Ishikawa (cell line): ENCODE data around the gene ROBO1.

Experiments used
- CEBPB ChIP-seq: IDR thresholded peaks from 2 replicates; pipeline ENCODE4 v1.6.1; 2012
- CREB1 ChIP-seq: IDR thresholded peaks from 2 replicates; pipeline ENCODE4 v1.6.1; 2012; ENCODE audit warnings: low read depth
- EGR1 ChIP-seq: IDR thresholded peaks from 2 replicates; pipeline ENCODE4 v1.6.1; 2012
- EP300 ChIP-seq: IDR thresholded peaks from 2 replicates; pipeline ENCODE4 v1.6.1; 2012; ENCODE audit warnings: borderline replicate concordance
- FOXM1 ChIP-seq: IDR thresholded peaks from 2 replicates; pipeline ENCODE4 v1.6.1; 2012; ENCODE audit warnings: low read depth, borderline replicate concordance
- NFIC ChIP-seq: IDR thresholded peaks from 2 replicates; pipeline ENCODE4 v1.6.1; 2012
- RAD21 ChIP-seq: IDR thresholded peaks from 2 replicates; pipeline ENCODE4 v1.6.1; 2012; ENCODE audit warnings: low read depth
- TAF1 ChIP-seq: IDR thresholded peaks from 2 replicates; pipeline ENCODE4 v1.6.1; 2012; ENCODE audit warnings: low read depth, mild to moderate bottlenecking
- TCF12 ChIP-seq: IDR thresholded peaks from 2 replicates; pipeline ENCODE4 v1.6.1; 2012; ENCODE audit warnings: low read depth
- TEAD4 ChIP-seq: IDR thresholded peaks from 2 replicates; pipeline ENCODE4 v1.6.1; 2012
- YY1 ChIP-seq: IDR thresholded peaks from 2 replicates; pipeline ENCODE4 v1.6.1; 2012; ENCODE audit warnings: low read depth
- ZBTB7A ChIP-seq: IDR thresholded peaks from 2 replicates; pipeline ENCODE4 v1.6.1; 2012; ENCODE audit warnings: low read depth
- TF ChIP-seq, protein P1 (sequence below): IDR thresholded peaks from 2 replicates; pipeline ENCODE4 v1.6.1; 2012
- TF ChIP-seq, protein P2 (sequence below): IDR thresholded peaks from 2 replicates; pipeline ENCODE4 v1.6.1; 2012; ENCODE audit warnings: low read depth, mild to moderate bottlenecking
- TF ChIP-seq, protein P3 (sequence below): IDR thresholded peaks from 2 replicates; pipeline ENCODE4 v1.6.1; 2012

ROBO1 gene

DNA sequence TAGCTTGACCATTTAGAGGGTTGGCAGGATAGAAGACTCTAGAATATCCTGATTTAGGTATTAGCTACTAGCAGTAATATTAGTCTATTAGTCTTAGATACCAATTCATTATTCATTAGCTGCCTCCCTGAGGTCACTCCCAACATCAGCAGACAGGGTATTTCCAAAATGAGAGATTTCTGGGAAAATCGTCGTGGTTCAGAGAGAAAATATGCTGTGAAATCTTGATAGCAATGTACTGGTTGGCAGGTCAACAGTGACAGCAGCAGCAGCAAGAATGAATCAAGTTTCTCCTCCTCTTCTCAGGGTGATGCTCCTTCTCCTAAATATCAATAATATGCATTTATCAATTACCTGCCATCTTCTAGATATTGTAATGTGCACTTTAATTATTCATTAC lies 41.3 kb upstream of the ROBO1 start:
- TF ChIP-seq ZBTB7A: no peak
- TF ChIP-seq, protein P1, sequence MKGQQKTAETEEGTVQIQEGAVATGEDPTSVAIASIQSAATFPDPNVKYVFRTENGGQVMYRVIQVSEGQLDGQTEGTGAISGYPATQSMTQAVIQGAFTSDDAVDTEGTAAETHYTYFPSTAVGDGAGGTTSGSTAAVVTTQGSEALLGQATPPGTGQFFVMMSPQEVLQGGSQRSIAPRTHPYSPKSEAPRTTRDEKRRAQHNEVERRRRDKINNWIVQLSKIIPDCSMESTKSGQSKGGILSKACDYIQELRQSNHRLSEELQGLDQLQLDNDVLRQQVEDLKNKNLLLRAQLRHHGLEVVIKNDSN: no peak
- no peak for TF ChIP-seq TCF12

DNA sequence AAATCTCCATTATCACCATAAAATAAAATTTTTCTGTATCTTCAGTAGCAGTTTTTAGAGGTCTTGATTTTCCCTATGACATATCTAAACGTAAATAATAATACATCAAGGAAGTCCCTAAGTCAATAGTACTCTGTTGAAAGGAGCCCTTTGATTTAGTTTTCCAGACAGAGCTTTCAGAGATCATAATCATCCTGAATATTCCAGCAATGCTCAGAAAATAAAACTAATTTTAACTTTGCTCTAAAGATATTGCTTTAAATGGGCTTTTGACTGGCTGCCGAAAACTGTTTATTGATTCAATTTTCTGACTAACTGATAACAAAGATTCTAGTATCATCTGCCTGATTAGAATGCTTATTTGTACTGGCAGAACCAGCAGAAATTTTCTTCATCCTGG lies 40.7 kb upstream of the ROBO1 start:
- TF ChIP-seq CREB1: no peak
- TF ChIP-seq, protein P2, sequence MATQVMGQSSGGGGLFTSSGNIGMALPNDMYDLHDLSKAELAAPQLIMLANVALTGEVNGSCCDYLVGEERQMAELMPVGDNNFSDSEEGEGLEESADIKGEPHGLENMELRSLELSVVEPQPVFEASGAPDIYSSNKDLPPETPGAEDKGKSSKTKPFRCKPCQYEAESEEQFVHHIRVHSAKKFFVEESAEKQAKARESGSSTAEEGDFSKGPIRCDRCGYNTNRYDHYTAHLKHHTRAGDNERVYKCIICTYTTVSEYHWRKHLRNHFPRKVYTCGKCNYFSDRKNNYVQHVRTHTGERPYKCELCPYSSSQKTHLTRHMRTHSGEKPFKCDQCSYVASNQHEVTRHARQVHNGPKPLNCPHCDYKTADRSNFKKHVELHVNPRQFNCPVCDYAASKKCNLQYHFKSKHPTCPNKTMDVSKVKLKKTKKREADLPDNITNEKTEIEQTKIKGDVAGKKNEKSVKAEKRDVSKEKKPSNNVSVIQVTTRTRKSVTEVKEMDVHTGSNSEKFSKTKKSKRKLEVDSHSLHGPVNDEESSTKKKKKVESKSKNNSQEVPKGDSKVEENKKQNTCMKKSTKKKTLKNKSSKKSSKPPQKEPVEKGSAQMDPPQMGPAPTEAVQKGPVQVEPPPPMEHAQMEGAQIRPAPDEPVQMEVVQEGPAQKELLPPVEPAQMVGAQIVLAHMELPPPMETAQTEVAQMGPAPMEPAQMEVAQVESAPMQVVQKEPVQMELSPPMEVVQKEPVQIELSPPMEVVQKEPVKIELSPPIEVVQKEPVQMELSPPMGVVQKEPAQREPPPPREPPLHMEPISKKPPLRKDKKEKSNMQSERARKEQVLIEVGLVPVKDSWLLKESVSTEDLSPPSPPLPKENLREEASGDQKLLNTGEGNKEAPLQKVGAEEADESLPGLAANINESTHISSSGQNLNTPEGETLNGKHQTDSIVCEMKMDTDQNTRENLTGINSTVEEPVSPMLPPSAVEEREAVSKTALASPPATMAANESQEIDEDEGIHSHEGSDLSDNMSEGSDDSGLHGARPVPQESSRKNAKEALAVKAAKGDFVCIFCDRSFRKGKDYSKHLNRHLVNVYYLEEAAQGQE: no peak
- no peak for TF ChIP-seq YY1
- no peak for TF ChIP-seq RAD21
- TF ChIP-seq, protein P3, sequence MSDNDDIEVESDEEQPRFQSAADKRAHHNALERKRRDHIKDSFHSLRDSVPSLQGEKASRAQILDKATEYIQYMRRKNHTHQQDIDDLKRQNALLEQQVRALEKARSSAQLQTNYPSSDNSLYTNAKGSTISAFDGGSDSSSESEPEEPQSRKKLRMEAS: no peak
- TF ChIP-seq NFIC: no peak
- TF ChIP-seq TAF1: no peak
- no peak for TF ChIP-seq TEAD4
- TF ChIP-seq, protein P1: no peak
- TF ChIP-seq EGR1: no peak
- TF ChIP-seq ZBTB7A: no peak
- TF ChIP-seq TCF12: no peak
- no peak for TF ChIP-seq FOXM1
- no peak for TF ChIP-seq EP300
- TF ChIP-seq CEBPB: no peak

DNA sequence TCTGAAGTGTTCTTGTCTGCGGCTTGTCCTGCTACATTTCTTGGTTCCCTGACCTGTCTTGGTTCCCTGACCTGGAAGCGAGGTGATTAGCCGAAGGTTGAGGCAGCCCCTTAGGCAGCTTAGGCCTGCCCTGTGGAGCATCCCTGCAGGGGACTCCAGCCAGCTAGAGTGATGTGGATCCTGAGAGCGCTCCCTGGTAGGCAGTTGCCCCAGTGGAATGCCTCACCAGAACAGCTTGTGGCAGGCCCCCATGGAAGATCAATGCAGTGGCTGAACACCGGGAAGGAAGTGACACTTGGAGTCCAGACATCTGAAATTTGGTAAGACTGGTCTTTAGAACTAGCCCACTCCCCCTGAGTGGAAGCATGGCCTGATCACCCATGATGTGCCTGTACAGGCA lies 5.5 kb upstream of the ROBO1 start:
- TF ChIP-seq, protein P3: no peak
- TF ChIP-seq YY1 (no peak), CEBPB (no peak), EP300 (no peak), TEAD4 (no peak), TAF1 (no peak), TCF12 (no peak)
- TF ChIP-seq, protein P2: no peak

DNA sequence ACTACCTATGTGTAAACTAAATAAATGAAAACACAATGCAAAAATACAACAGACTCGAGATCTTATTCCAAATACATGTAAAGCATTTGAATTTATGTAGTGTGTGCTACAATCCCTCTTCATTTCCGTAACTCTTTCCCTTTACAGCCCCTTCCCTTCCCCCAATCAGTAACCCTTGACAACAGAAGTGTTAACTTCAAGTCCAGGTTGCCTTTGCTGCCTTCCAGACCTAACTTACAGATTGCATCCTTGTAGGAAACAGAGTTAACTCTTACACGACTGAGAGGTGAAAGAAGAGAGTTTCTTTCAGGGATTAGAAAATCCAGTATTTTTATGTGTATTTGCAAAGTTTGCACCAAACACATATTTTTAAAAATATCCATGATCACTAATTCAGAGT lies 1.4 kb upstream of the ROBO1 start:
- TF ChIP-seq, protein P2: no peak
- TF ChIP-seq NFIC (no peak), ZBTB7A (no peak), EP300 (no peak), EGR1 (no peak), TEAD4 (no peak), CREB1 (no peak), TCF12 (no peak), CEBPB (no peak), YY1 (no peak)
- TF ChIP-seq, protein P1: no peak
- TF ChIP-seq, protein P3: no peak
